WTC11 (cell line): ENCODE measurements around the gene XPNPEP1. TPM values are rescaled to one million over a fixed set of nuclear protein-coding genes. Genes with fewer than 3 reads are reported as not detected.

Experiments used
- ATAC-seq: fragments of 200-7000 bp; cut with Tn5 transposase; 2 replicates; pipeline ENCODE4 v1.10.0; 2021; ENCODE audit warnings: mild to moderate bottlenecking, moderate library complexity
- CTCF ChIA-PET: fragments of 300-600 bp; sonication (Branson Sonifier 250); formaldehyde crosslinking; loops from one replicate; lab custom pipeline; 2021; ENCODE audit warnings: antibody characterized with exemption; lab: Charles Lee
- POLR2A ChIA-PET: fragments of 350-600 bp; sonication (Branson Sonifier 250); formaldehyde crosslinking; loops from one replicate; lab custom pipeline; 2021; ENCODE audit warnings: antibody characterized with exemption; lab: Charles Lee
- DNase-seq: peaks from one replicate; pipeline ENCODE4 v3.0.0; 2021; ENCODE audit warnings: low spot score
- H3K27ac Mint-ChIP-seq: 2 replicates; pipeline ENCODE4 v1.8.0; 2021; ENCODE audit warnings: mixed read lengths
- H3K27me3 Mint-ChIP-seq: 2 replicates; pipeline ENCODE4 v1.8.0; 2021; ENCODE audit warnings: low read depth, mild to moderate bottlenecking, moderate library complexity, mixed read lengths
- H3K36me3 Mint-ChIP-seq: 2 replicates; pipeline ENCODE4 v1.8.0; 2021; ENCODE audit warnings: mixed read lengths
- H3K4me1 Mint-ChIP-seq: 2 replicates; pipeline ENCODE4 v1.8.0; 2022; ENCODE audit warnings: mixed read lengths
- H3K4me3 Mint-ChIP-seq: 2 replicates; pipeline ENCODE4 v1.8.0; 2021; ENCODE audit warnings: mild to moderate bottlenecking, moderate library complexity, mixed read lengths
- H3K9me3 Mint-ChIP-seq: 2 replicates; pipeline ENCODE4 v1.8.0; 2021; ENCODE audit warnings: mixed read lengths
- CBFB ChIP-seq: sonication (generic); formaldehyde crosslinking; IDR thresholded peaks from 2 replicates; pipeline ENCODE4 v1.8.1; 2022; ENCODE audit warnings: mild to moderate bottlenecking, low read depth, missing genetic modification reagents
- CREB1 ChIP-seq: sonication (generic); formaldehyde crosslinking; IDR thresholded peaks from 2 replicates; pipeline ENCODE4 v1.8.0; 2023; ENCODE audit warnings: mild to moderate bottlenecking, missing genetic modification reagents
- CTCF ChIP-seq: fragments of 200-600 bp; IDR thresholded peaks from 2 replicates; pipeline ENCODE4 v1.8.0; 2022; ENCODE audit warnings: antibody characterized with exemption
- E2F5 ChIP-seq: sonication (generic); formaldehyde crosslinking; IDR thresholded peaks from 2 replicates; pipeline ENCODE4 v1.8.1; 2022; ENCODE audit warnings: mild to moderate bottlenecking, moderate library complexity, missing genetic modification reagents
- ELF4 ChIP-seq: sonication (generic); formaldehyde crosslinking; IDR thresholded peaks from 2 replicates; pipeline ENCODE4 v1.8.1; 2022; ENCODE audit warnings: low read depth, mild to moderate bottlenecking, moderate library complexity, missing genetic modification reagents
- ETV6 ChIP-seq: sonication (generic); formaldehyde crosslinking; IDR thresholded peaks from 2 replicates; pipeline ENCODE4 v1.8.1; 2022; ENCODE audit warnings: mild to moderate bottlenecking, missing genetic modification reagents
- FOXJ3 ChIP-seq: sonication (generic); formaldehyde crosslinking; IDR thresholded peaks from 2 replicates; pipeline ENCODE4 v1.9.0; 2021; ENCODE audit warnings: missing genetic modification reagents, mild to moderate bottlenecking, borderline replicate concordance
- FOXK1 ChIP-seq: sonication (generic); formaldehyde crosslinking; IDR thresholded peaks from 2 replicates; pipeline ENCODE4 v1.8.0; 2022; ENCODE audit warnings: mild to moderate bottlenecking, moderate library complexity, missing genetic modification reagents
- FOXP4 ChIP-seq: sonication (generic); formaldehyde crosslinking; IDR thresholded peaks from 2 replicates; pipeline ENCODE4 v1.8.0; 2022; ENCODE audit warnings: mild to moderate bottlenecking, missing genetic modification reagents
- GABPB1 ChIP-seq: sonication (generic); formaldehyde crosslinking; IDR thresholded peaks from 2 replicates; pipeline ENCODE4 v1.8.1; 2023; ENCODE audit warnings: mild to moderate bottlenecking, missing genetic modification reagents
- KAT7 ChIP-seq: sonication (generic); formaldehyde crosslinking; IDR thresholded peaks from 2 replicates; pipeline ENCODE4 v1.8.1; 2023; ENCODE audit warnings: missing genetic modification reagents, mild to moderate bottlenecking, borderline replicate concordance
- MXD4 ChIP-seq: fragments of 250-450 bp; sonication (Bioruptor Pico); IDR thresholded peaks from 2 replicates; pipeline ENCODE4 v1.8.0; 2021; ENCODE audit warnings: mild to moderate bottlenecking, moderate library complexity, borderline replicate concordance
- OVOL2 ChIP-seq: fragments of 250-450 bp; sonication (Bioruptor Pico); IDR thresholded peaks from 2 replicates; pipeline ENCODE4 v1.9.0; 2021; ENCODE audit warnings: mild to moderate bottlenecking, borderline replicate concordance
- PRRX2 ChIP-seq: fragments of 250-450 bp; sonication (Bioruptor Pico); IDR thresholded peaks from 2 replicates; pipeline ENCODE4 v1.8.0; 2021; ENCODE audit warnings: mild to moderate bottlenecking
- SMAD4 ChIP-seq: sonication (generic); formaldehyde crosslinking; IDR thresholded peaks from 2 replicates; pipeline ENCODE4 v1.8.0; 2022; ENCODE audit warnings: mild to moderate bottlenecking, missing genetic modification reagents
- TCF7 ChIP-seq: sonication (generic); formaldehyde crosslinking; IDR thresholded peaks from 2 replicates; pipeline ENCODE4 v1.8.0; 2022; ENCODE audit warnings: mild to moderate bottlenecking, low read depth, missing genetic modification reagents, moderate library complexity
- TEAD1 ChIP-seq: sonication (generic); formaldehyde crosslinking; IDR thresholded peaks from 2 replicates; pipeline ENCODE4 v1.8.0; 2022; ENCODE audit warnings: mild to moderate bottlenecking, missing genetic modification reagents
- USF1 ChIP-seq: sonication (generic); formaldehyde crosslinking; IDR thresholded peaks from 2 replicates; pipeline ENCODE4 v1.8.0; 2022; ENCODE audit warnings: mild to moderate bottlenecking, missing genetic modification reagents
- ZMAT4 ChIP-seq: fragments of 250-450 bp; sonication (Bioruptor Pico); IDR thresholded peaks from 2 replicates; pipeline ENCODE4 v1.9.0; 2021; ENCODE audit warnings: mild to moderate bottlenecking
- ZNF219 ChIP-seq: sonication (generic); formaldehyde crosslinking; IDR thresholded peaks from 2 replicates; pipeline ENCODE4 v1.8.0; 2023; ENCODE audit warnings: missing genetic modification reagents, mild to moderate bottlenecking, borderline replicate concordance
- ZNF232 ChIP-seq: sonication (generic); formaldehyde crosslinking; IDR thresholded peaks from 2 replicates; pipeline ENCODE4 v1.8.0; 2022; ENCODE audit warnings: mild to moderate bottlenecking, missing genetic modification reagents
- ZNF263 ChIP-seq: sonication (generic); formaldehyde crosslinking; IDR thresholded peaks from 2 replicates; pipeline ENCODE4 v1.8.1; 2022; ENCODE audit warnings: low read depth, mild to moderate bottlenecking, moderate library complexity, missing genetic modification reagents
- ZNF396 ChIP-seq: fragments of 250-450 bp; sonication (Bioruptor Pico); IDR thresholded peaks from 2 replicates; pipeline ENCODE4 v1.8.0; 2021; ENCODE audit warnings: mild to moderate bottlenecking, moderate library complexity, borderline replicate concordance
- ZSCAN18 ChIP-seq: fragments of 250-450 bp; sonication (Bioruptor Pico); IDR thresholded peaks from 2 replicates; pipeline ENCODE4 v2.1.2; 2022; ENCODE audit warnings: mild to moderate bottlenecking, moderate library complexity
- total RNA-seq: library from RNA; stranded (reverse); gene quantifications from 3 replicates; pipeline ENCODE4 v1.2.3, GENCODE V29; 2021

The XPNPEP1 gene
- total RNA-seq, 1 experiment from 2014 or later, result 59.3 TPM

- no peak for TF ChIP-seq FOXK1
- no peak for TF ChIP-seq GABPB1 (CRISPR knock-in tag)
- TF ChIP-seq ZMAT4 (CRISPR knock-in tag), result no peak
- TF ChIP-seq ZNF263, result no peak
- TF ChIP-seq FOXJ3 (CRISPR knock-in tag), result no peak
- no peak for TF ChIP-seq CBFB
- TF ChIP-seq SMAD4 (CRISPR knock-in tag), result no peak
- no peak for TF ChIP-seq ZNF396 (CRISPR knock-in tag)
- TF ChIP-seq TCF7 (CRISPR knock-in tag), result no peak
- no peak for TF ChIP-seq ZNF232 (CRISPR knock-in tag)
- no peak for TF ChIP-seq KAT7 (CRISPR knock-in tag)
- TF ChIP-seq MXD4 (CRISPR knock-in tag), result no peak
- no peak for TF ChIP-seq CTCF
- no peak for TF ChIP-seq USF1 (CRISPR knock-in tag)
- no peak for TF ChIP-seq FOXP4 (CRISPR knock-in tag)
- no peak for TF ChIP-seq ZNF219
- DNase-seq (no peak), ATAC-seq (no peak)
- Mint-ChIP-seq H3K27ac (peak overlapping the region; percentile 22; the same call in 1 of the 2 replicates), H3K4me1 (no peaks in the 10 kb centered on the region; the same call in 1 of the 2 replicates), H3K27me3 (no peaks in the 10 kb centered on the region), H3K4me3 (no peak overlapping the region), H3K36me3 (peaks cover 35% of the 10 kb centered on the region), H3K9me3 (no peaks in the 10 kb centered on the region)
- ChIA-PET CTCF (interaction anchor here (2.5 kb wide), 1 partner anchor 19 kb away, joined by 12 read pairs; no protein-coding TSS in a partner anchor), POLR2A (interaction anchor here (0.7 kb wide), 1 partner anchor 18 kb away, joined by 3 read pairs; no protein-coding TSS in a partner anchor)
These were observed 20.0 kb downstream of the XPNPEP1 start for GRCh38 chr10:109902992-109903947.

GRCh38 chr10:109899356-109900331, 23.7 kb downstream of the XPNPEP1 start:
- ATAC-seq (no peak), DNase-seq (no peak)
- Mint-ChIP-seq H3K36me3 (peaks cover 25% of the 10 kb centered on the region), H3K27me3 (no peaks in the 10 kb centered on the region), H3K27ac (no peak overlapping the region), H3K9me3 (peaks cover 6% of the 10 kb centered on the region), H3K4me3 (no peak overlapping the region), H3K4me1 (peaks cover 16% of the 10 kb centered on the region)
- CTCF ChIA-PET, result interaction anchor here (6.6 kb wide), 1 partner anchor 15 kb away, joined by 56 read pairs; no protein-coding TSS in a partner anchor
- POLR2A ChIA-PET, result no interaction called here
- no peak for TF ChIP-seq USF1 (CRISPR knock-in tag)
- no peak for TF ChIP-seq OVOL2 (CRISPR knock-in tag)
- TF ChIP-seq ZMAT4 (CRISPR knock-in tag), result no peak
- no peak for TF ChIP-seq ETV6
- no peak for TF ChIP-seq E2F5
- TF ChIP-seq ZNF263, result no peak
- no peak for TF ChIP-seq CREB1
- TF ChIP-seq ZSCAN18 (CRISPR knock-in tag), result no peak
- no peak for TF ChIP-seq TEAD1 (CRISPR knock-in tag)
- no peak for TF ChIP-seq PRRX2 (CRISPR knock-in tag)
- TF ChIP-seq ELF4 (CRISPR knock-in tag), result no peak
